ENCODE measurements around the gene OMP.

- no peak for TF ChIP-seq POLR2A (IDR thresholded peaks at IDR 0.05; ENCODE audit: low read depth, low read length)
- no peak for TF ChIP-seq CEBPB (IDR thresholded peaks at IDR 0.05; ENCODE audit: low read depth, low read length)
- no peak for TF ChIP-seq CTCF (conservative IDR thresholded peaks at IDR 0.05; ENCODE audit: low read depth, low read length)
Measured at GRCh38 chr11:77139201-77139600, 36.6 kb downstream of the OMP start.

Measured in IMR-90 (cell line).